Measurements from ENCODE around the gene TSPAN6.
A peak's percentile ranks its signal among the peaks of the same experiment; 100 is the strongest.

TSPAN6 gene, protein sequence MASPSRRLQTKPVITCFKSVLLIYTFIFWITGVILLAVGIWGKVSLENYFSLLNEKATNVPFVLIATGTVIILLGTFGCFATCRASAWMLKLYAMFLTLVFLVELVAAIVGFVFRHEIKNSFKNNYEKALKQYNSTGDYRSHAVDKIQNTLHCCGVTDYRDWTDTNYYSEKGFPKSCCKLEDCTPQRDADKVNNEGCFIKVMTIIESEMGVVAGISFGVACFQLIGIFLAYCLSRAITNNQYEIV

DNA sequence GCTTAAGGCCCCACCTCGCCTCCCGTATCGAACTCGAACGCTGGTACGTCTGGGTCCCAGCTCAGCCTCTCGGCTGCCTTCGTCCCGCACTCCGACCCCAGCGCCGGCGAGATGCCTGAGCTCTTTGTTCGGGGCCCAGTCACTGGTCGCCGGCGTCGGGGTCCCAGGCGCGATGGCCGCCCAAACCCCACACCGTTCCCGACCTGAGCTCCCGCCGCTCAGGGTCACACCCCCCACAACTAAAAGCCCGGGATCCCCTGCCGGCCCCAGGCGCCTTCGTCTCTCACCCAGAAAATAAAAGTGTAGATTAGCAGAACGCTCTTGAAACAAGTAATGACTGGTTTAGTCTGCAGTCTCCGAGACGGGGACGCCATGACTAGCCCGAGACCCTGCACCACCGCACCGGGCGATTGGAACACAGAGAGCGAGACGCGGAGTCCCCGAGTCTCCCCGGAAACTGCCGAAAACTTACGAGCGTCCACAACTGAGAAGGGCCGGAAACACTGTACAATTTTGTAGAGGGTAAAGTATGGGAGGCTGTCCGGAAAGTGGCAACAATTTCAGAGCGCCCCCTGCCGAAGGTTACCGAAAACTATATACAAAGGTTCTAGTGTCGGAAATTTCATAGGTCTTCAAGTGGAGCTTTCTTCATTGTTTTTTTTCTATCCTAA, at the start of gene TSPAN6:
Gene TSPAN6 (minus strand): TSS at position 486 of the 671 bp plus-strand sequence. CDS start 112 bp downstream, at position 374.
- TF ChIP-seq, protein P1, sequence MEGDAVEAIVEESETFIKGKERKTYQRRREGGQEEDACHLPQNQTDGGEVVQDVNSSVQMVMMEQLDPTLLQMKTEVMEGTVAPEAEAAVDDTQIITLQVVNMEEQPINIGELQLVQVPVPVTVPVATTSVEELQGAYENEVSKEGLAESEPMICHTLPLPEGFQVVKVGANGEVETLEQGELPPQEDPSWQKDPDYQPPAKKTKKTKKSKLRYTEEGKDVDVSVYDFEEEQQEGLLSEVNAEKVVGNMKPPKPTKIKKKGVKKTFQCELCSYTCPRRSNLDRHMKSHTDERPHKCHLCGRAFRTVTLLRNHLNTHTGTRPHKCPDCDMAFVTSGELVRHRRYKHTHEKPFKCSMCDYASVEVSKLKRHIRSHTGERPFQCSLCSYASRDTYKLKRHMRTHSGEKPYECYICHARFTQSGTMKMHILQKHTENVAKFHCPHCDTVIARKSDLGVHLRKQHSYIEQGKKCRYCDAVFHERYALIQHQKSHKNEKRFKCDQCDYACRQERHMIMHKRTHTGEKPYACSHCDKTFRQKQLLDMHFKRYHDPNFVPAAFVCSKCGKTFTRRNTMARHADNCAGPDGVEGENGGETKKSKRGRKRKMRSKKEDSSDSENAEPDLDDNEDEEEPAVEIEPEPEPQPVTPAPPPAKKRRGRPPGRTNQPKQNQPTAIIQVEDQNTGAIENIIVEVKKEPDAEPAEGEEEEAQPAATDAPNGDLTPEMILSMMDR (IDR thresholded peaks at IDR 0.05; ENCODE audit: control insufficient read depth, extremely low read depth, insufficient read depth): peak; percentile 51
- peak within 1 kb of the TSS; percentile 57 for H3K4me3 ChIP-seq (ENCODE audit: low read depth, low read length)
- peak; percentile 52 for DNase-seq (ENCODE audit: low read depth)

DNA sequence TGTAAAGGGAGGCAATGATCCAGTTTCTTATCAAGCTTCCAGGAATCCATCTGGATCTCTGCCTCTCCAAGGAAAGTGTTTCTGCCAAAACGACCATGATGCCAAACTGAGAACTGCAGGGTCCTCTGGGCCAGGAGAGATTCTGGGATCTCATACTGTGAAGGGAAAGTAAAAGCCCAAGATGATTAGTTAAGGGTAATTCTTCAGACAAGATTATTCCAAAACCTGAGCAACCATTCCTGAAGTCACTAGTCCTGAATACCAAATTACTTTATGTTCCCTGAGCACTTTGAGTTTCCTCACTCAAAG, 49.3 kb upstream of the TSPAN6 start:
- TF ChIP-seq, protein P1 (IDR thresholded peaks at IDR 0.05; ENCODE audit: control insufficient read depth, extremely low read depth, insufficient read depth): no peak
- no peak overlapping the region for H3K4me3 ChIP-seq (ENCODE audit: low read depth, low read length)
- DNase-seq (ENCODE audit: low read depth): no peak

DNA sequence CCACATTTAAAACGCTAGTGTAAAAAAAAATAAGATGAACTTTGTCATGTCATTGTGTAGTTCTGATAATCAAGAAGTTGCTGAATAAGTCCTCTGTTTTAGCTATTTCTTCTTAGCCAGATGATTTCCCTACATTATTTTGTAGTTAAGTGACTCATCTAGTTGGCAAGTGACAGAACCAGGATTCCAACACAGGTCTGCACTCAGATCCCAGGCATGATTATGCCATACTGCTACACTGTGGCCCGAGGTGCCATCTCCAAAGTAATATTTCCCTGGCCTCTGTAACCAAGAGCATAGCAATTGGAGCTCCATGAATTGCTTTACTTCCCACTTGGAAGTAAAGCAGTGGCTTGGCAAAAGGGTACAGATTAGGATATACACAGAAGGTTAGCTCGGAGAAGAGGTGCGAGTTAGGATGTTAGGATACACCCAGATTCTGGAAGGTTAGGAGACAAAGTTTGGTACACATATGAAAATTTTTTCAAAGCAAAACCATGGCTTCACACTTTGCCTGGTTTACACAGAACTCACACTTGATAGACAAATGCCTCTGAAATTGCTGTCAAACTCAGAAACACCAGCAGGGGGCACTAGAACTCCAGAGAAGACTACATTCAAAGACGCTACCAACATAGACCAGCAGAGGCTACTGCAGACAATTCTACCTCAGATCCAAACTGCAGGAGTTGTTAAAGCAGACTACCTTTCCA, 48.8 kb upstream of the TSPAN6 start:
- TF ChIP-seq, protein P1 (IDR thresholded peaks at IDR 0.05; ENCODE audit: control insufficient read depth, extremely low read depth, insufficient read depth): peak; percentile 72
- H3K4me3 ChIP-seq (ENCODE audit: low read depth, low read length): no peak overlapping the region
- peak; percentile 56 for DNase-seq (ENCODE audit: low read depth)

DNA sequence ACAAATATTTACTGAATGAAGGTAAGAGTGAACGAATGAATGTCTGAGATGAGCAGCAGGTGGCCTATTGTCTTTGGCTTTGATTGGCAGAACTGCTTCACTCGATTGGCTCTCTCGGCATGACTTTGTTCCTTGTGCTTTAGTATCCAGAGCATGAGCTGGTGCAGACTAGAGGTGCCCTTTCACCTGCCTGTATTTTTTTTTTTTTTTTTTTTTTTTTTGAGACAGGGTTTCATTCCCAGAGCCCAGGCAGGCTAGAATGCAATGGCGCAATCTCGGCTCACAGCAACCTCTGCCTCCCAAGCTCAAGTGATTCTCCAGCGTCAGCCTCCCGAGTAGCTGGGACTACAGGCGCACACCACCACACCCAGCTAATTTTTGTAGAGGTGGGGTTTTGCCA, 46.3 kb upstream of the TSPAN6 start:
- TF ChIP-seq, protein P1 (IDR thresholded peaks at IDR 0.05; ENCODE audit: control insufficient read depth, extremely low read depth, insufficient read depth): no peak
- no peak overlapping the region for H3K4me3 ChIP-seq (ENCODE audit: low read depth, low read length)
- DNase-seq (ENCODE audit: low read depth): no peak

DNA sequence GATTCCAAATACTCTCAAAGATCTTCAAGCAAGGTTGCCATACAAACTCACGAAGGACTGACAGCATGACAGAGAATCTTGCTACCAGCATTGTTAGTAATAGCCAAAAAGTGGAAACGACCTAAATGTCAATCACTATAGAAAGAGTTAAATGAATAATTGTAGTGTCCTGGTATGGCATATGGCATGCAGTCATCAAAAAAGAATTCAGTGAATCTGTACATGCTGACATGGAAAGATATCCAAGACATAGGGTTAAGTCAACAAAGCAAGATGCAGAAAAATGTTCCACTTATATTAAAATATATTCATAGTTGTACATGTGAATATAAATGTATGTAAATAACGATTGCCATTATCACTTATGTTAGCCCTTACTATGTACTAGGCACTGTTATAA, 45.0 kb upstream of the TSPAN6 start:
- TF ChIP-seq, protein P1 (IDR thresholded peaks at IDR 0.05; ENCODE audit: control insufficient read depth, extremely low read depth, insufficient read depth): no peak
- DNase-seq (ENCODE audit: low read depth): no peak
- H3K4me3 ChIP-seq (ENCODE audit: low read depth, low read length): no peak overlapping the region

DNA sequence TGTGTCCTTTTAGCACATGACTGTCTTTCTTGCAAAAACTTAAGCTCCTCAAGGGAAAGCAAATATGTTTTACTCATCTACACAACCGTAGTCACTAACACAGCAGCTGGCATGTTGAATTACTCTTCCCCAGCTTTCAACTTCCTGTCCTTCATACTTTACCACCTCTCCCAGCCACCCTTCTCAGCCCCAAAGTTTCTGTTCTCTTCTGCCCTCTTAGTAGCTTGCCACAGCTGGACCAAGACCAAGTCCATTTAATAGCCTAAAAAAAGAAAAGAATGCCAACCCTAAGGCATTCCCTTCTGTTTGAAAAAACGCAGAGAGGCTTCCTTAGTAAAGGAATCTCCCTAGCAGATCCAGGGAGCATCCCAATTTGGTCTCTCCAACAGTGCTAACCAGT, 44.1 kb upstream of the TSPAN6 start:
- TF ChIP-seq, protein P1 (IDR thresholded peaks at IDR 0.05; ENCODE audit: control insufficient read depth, extremely low read depth, insufficient read depth): no peak
- no peak for DNase-seq (ENCODE audit: low read depth)
- no peak overlapping the region for H3K4me3 ChIP-seq (ENCODE audit: low read depth, low read length)
